HG02610 (cell line): ENCODE measurements around the gene LSAMP.
A peak's percentile ranks its signal among the peaks of the same experiment; 100 is the strongest.
"Not testable (repeated sequence)": the region's sequence is repeated elsewhere in the genome, so short reads cannot be mapped to it uniquely, and the experiment has no call there.

Experiments used
- ATAC-seq: cut with Tn5 transposase; IDR thresholded peaks from one replicate; pipeline ENCODE4 v1.9.1; 2021; ENCODE audit warnings: mild to moderate bottlenecking, moderate library complexity; ENCODE audit not compliant: unreplicated experiment

LSAMP gene

DNA sequence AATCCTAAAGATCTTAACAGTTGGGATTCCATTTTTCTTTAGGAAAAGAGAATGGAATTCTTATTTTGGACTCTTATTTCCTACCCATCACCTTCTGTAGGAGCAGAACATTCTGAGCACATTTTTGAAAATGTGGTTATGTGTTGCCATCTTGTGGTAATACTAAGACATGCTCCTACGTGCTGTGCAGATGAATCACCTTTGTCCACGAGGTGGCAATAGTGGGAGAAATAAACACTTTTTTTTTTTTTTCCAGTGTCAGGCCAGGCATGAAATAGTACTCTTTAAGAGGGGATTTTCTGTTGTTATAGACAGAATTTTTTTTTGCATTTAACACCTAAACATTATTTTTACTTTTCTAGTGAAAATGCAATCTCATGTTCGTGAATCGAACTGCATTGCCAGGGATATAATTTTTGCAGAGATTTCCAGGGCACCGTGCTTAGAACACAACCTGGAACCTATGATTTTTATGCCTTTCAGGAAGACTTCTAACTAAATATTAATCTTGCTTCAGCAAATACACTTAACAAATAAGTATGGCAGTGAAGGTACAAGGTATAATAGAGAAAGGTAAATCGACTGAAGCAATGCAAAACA, 625.4 kb downstream of the LSAMP start:
- ATAC-seq, result peak; percentile 93

GRCh38 chr3:115814778-115815380, 630.4 kb downstream of the LSAMP start:
- peak; percentile 56 for ATAC-seq

- ATAC-seq, result no peak
Measured at GRCh38 chr3:115814006-115814405, 631.3 kb downstream of the LSAMP start.

- no peak for ATAC-seq
Measured at GRCh38 chr3:115808816-115809215, 636.5 kb downstream of the LSAMP start.

DNA sequence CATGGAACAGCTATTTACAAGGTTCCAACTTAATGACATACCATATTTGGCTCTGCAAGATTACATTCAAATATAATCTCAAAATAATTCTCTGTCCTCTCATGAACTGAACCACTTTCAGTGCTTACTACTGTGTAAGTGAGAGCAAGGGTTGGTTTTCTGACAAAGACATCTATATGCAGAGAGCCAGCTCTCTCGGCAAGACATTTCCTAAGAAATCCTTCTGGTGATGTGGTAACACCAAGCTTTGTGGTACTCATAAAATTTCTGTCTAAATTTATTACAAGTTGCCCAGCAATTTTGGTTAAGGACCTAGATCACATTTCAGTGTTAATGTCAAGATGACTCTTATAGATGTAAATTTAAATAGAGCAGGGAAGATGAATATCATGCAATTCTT, 637.0 kb downstream of the LSAMP start:
- ATAC-seq, result no peak

GRCh38 chr3:115806501-115806900, 638.8 kb downstream of the LSAMP start:
- ATAC-seq, result no peak

DNA sequence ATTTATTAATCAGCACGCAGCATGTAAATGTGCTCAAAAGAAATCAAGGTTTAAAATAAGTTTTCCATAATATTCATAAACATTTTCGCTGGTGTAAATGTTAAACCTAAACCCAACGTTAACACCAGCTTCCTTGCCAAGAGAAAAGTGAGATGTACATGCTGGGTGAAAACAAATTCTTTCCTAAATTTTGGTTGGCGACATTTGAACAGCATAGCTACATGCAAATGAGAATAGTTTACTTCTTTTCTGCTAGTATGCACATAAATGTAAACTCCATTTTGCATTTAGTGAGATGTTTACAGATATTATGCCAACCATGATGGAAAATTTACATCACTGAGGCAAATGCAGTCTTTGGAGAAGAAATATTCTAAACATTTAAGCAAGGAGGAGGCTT, 639.8 kb downstream of the LSAMP start:
- no peak for ATAC-seq

DNA sequence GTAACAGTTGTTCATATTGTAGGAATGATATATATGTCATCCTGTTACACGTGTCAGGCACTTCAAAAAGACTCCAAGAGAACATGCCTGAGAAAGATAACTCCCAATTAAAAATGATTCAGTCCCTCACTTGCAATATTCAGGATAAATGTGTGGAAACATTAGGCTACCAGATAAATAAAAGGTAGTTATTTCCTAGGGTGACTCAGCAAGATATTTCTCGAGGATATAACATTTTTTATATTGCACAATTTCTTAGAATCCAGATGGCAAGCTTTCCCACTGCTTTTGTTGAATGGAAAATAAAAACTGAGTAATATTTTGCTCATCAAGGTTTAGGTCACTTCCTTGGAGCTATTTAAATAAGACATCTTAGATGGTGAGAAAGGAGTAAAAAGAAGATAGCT, 640.6 kb downstream of the LSAMP start:
- no peak for ATAC-seq

GRCh38 chr3:115804200-115804599, 641.1 kb downstream of the LSAMP start:
- ATAC-seq, result no peak

DNA sequence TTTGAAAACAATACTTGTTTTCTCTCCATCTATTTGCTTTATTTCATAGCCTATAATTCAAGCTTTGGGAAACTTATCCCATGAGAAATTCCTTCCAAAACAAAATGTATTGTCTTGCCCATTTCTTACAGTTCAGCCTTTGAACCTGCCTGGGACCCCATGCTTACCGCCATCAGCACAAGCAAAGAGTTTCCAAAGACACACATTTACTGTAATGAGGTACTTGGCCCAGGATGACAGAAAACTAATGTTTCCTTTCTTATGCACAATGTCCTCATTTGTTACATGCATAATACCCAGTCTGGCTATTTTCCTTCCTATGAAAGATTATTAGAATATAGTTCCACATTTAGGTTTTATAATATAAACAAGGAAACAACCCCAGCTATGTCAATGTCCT, 641.6 kb downstream of the LSAMP start:
- ATAC-seq, result no peak

GRCh38 chr3:115800489-115801075, 644.7 kb downstream of the LSAMP start:
- no peak for ATAC-seq

- ATAC-seq, result not testable (repeated sequence)
Measured at GRCh38 chr3:115800065-115800464, 645.2 kb downstream of the LSAMP start.

GRCh38 chr3:115792206-115792955, 652.9 kb downstream of the LSAMP start:
- no peak for ATAC-seq

DNA sequence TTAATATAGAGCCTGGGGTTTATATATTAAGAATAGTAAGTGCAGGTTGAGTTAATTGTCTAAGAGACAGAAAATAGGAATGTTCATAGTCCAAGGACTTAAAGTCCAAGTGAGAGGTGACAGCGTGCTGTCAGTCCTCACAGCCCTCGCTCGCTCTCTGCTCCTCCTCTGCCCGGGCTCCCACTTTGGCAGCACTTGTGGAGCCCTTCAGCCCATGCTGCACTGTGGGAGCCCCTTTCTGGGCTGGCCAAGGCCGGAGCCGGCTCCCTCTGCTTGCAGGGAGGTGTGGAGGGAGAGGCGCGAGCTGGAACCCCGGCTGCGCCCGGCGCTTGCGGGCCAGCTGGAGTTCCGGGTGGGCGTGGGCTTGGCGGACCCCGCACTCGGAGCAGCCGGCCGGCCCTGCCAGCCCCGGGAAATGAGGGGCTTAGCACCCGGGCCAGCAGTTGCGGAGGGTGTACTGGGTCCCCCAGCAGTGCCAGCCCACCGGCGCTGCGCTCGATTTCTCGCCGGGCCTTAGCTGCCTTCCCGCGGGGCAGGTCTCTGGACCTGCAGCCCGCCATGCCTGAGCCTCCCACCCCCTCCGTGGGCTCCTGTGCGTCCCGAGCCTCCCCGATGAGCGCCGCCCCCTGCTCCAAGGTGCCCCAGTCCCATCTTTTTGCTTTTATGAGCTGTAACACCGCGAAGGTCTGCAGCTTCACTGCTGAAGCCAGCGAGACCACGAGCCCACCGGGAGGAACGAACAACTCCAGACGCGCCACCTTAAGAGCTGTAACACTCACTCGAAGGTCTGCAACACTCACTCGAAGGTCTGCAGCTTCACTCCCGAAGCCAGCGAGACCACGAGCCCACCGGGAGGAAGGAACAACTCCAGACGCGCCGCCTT, 653.8 kb downstream of the LSAMP start:
- ATAC-seq, result not testable (repeated sequence)

DNA sequence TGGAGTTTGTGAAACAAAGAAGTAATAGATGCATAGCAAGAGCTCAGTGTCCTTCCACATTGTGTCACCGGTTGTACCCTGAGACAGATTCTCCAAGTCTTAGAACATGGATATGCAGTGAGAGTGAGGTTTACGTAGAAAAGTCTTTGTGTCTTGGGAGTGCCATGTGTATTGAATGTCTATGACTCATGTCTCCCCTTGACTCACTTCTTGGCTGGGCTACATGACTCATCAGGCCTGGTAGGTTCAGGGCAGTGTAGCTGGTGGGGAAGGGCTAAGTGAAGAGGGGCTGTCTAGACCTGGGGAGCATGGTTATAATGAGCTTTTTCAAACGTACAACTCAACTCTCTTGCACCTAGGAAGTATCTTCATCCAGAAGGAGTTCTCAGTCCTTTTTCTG, 654.5 kb downstream of the LSAMP start:
- peak; percentile 82 for ATAC-seq

DNA sequence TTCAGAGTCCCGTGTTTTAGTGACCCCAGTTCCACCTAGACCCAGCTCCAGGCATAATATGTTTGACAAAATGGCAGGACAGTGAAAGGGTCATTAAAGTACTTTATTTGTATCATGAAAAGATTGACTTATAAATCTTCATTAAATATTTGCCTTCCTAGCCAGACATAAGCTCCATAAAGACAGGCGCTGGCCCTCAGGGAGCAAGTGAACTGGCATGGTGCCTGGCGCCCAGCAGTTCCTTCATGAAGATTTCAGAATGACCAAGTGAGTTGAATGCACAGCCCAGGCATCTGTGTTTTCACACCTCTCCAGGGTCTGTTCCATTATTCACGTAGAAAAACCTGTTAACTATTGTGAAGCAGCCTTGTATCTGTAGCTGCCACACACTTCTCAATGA, 655.8 kb downstream of the LSAMP start:
- no peak for ATAC-seq

GRCh38 chr3:115788921-115789470, 656.3 kb downstream of the LSAMP start:
- no peak for ATAC-seq

DNA sequence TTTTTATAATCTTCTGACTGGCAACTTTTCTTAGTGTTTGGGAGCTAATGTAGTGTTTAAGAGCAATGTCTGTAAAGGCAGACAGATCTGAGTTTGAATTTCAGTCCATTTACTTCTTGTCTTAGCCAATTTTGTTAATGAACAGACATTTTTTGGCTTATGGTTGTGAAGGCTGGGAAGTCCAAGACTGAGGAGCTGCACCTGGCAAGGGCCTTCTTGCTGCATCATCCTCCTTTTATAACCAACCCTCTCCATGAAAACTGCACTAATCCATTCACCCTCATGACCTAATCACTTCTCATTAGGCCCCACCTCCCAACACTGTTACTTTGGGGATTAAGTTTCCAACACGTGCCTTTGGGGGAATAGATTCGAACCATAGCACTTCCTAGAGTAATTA, 657.5 kb downstream of the LSAMP start:
- no peak for ATAC-seq

DNA sequence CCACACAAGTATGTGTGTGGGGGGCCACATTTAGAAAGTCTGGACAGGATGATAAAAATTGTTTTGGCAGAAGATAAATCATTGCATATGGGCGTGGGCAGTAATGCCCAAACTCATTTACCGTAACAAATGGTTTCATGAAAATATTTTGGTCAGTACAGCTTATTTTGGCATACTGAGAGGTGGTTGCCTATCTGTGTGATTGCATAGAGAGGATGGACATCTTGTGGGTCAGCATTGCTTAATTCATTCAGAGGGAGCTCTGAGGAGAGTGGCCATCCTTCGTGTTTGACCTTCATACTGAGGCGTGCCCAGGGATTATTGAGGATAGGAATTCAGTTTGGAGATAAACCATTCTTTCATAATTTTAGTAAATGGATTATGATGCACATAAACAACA, 659.5 kb downstream of the LSAMP start:
- no peak for ATAC-seq

GRCh38 chr3:115784739-115785536, 660.3 kb downstream of the LSAMP start:
- ATAC-seq, result no peak
